HepG2 (cell line): ENCODE results near the gene CSNK1D. TPM values are rescaled to one million over a fixed set of nuclear protein-coding genes. Genes with fewer than 3 reads are reported as not detected.

Experiments used
- NFKBIZ ChIP-seq: IDR thresholded peaks from 2 replicates; pipeline ENCODE4 v1.6.1; 2018; ENCODE audit warnings: missing genetic modification reagents, missing compliant biosample characterization
- POLR2G ChIP-seq: fragments of 200-400 bp; formaldehyde crosslinking; IDR thresholded peaks from 2 replicates; pipeline ENCODE4 v1.6.1; 2018; ENCODE audit warnings: mild to moderate bottlenecking, low read depth, low read length, moderate library complexity
- REXO4 ChIP-seq: sonication (generic); formaldehyde crosslinking; IDR thresholded peaks from 2 replicates; pipeline ENCODE4 v1.8.0; 2022; ENCODE audit warnings: missing genetic modification reagents, mild to moderate bottlenecking, borderline replicate concordance
- RFXANK ChIP-seq: IDR thresholded peaks from 2 replicates; pipeline ENCODE4 v1.6.1; 2016
- ZFAT ChIP-seq: sonication (generic); formaldehyde crosslinking; conservative IDR thresholded peaks from 2 replicates; pipeline ENCODE4 v1.8.1; 2023; ENCODE audit warnings: missing genetic modification reagents, inconsistent platforms
- ZFX ChIP-seq: sonication (generic); formaldehyde crosslinking; IDR thresholded peaks from 2 replicates; pipeline ENCODE4 v1.4.0; 2020; ENCODE audit warnings: mild to moderate bottlenecking, low read depth, missing genetic modification reagents, moderate library complexity
- ZMYM2 ChIP-seq: sonication (generic); formaldehyde crosslinking; IDR thresholded peaks from 2 replicates; pipeline ENCODE4 v1.8.0; 2022; ENCODE audit warnings: mild to moderate bottlenecking, missing genetic modification reagents
- ZNF335 ChIP-seq: sonication (generic); formaldehyde crosslinking; IDR thresholded peaks from 2 replicates; pipeline ENCODE4 v1.4.0; 2020; ENCODE audit warnings: missing genetic modification reagents
- ZNF430 ChIP-seq: sonication (generic); formaldehyde crosslinking; IDR thresholded peaks from 2 replicates; pipeline ENCODE4 v1.9.0; 2021; ENCODE audit warnings: mild to moderate bottlenecking, missing genetic modification reagents
- ZNF530 ChIP-seq: sonication (generic); formaldehyde crosslinking; IDR thresholded peaks from 2 replicates; pipeline ENCODE4 v1.5.0; 2020; ENCODE audit warnings: low read depth, mild to moderate bottlenecking, missing genetic modification reagents
- ZNF619 ChIP-seq: sonication (generic); formaldehyde crosslinking; IDR thresholded peaks from 2 replicates; pipeline ENCODE4 v1.4.0; 2020; ENCODE audit warnings: mild to moderate bottlenecking, missing genetic modification reagents
- ZNF660 ChIP-seq: sonication (generic); formaldehyde crosslinking; IDR thresholded peaks from 2 replicates; pipeline ENCODE4 v1.5.1; 2020; ENCODE audit warnings: mild to moderate bottlenecking, low read depth, missing genetic modification reagents, borderline replicate concordance
- ZNF720 ChIP-seq: sonication (generic); formaldehyde crosslinking; IDR thresholded peaks from 2 replicates; pipeline ENCODE4 v1.4.0; 2020; ENCODE audit warnings: missing genetic modification reagents
- ZNF777 ChIP-seq: sonication (generic); formaldehyde crosslinking; IDR thresholded peaks from 2 replicates; pipeline ENCODE4 v1.4.0; 2020; ENCODE audit warnings: missing genetic modification reagents
- ZNF788 ChIP-seq: sonication (generic); formaldehyde crosslinking; IDR thresholded peaks from 2 replicates; pipeline ENCODE4 v1.5.0; 2020; ENCODE audit warnings: mild to moderate bottlenecking, missing genetic modification reagents, borderline replicate concordance
- polyA plus RNA-seq, 8 experiments: library from polyadenylated mRNA; depleted of rRNA in 3 of 8; stranded (reverse) in 7 of 8; unstranded in 1 of 8; fragments of >200 nt; fragmentation: Illumina TruSeq in 4 of 8; extraction: Trizol in 4 of 8; gene quantifications; 2 replicates each; pipeline versions ENCODE4 v1.2.1 to v1.2.3, GENCODE V29; 2011 to 2016; ENCODE audit warnings: low read depth in 4 of 8, missing spikeins in 1 of 8, mixed read lengths in 1 of 8; ENCODE audit not compliant: insufficient read depth in 1 of 8
- total RNA-seq, 5 experiments: library from RNA; depleted of rRNA; stranded (reverse); fragments of >200 nt; fragmentation: Illumina TruSeq; extraction: Trizol; gene quantifications; 2 replicates each; pipeline ENCODE4 v1.2.3, GENCODE V29; 2016; ENCODE audit warnings: low read depth in 1 of 5
- TF ChIP-seq, protein P1 (sequence below): sonication (generic); formaldehyde crosslinking; IDR thresholded peaks from 2 replicates; pipeline ENCODE4 v1.4.0; 2020; ENCODE audit warnings: mild to moderate bottlenecking, missing genetic modification reagents
- TF ChIP-seq, protein P2 (sequence below): sonication (generic); formaldehyde crosslinking; IDR thresholded peaks from 2 replicates; pipeline ENCODE4 v1.9.0; 2021; ENCODE audit warnings: mild to moderate bottlenecking, missing genetic modification reagents
- TF ChIP-seq, protein P3 (sequence below): sonication (generic); formaldehyde crosslinking; IDR thresholded peaks from 2 replicates; pipeline ENCODE4 v1.4.0; 2020; ENCODE audit warnings: mild to moderate bottlenecking, missing genetic modification reagents, borderline replicate concordance

CSNK1D gene
- total and polyA plus RNA-seq, 2 of the 13 experiments (the other 11 are each of a cell fraction or from before 2014, with no cell fraction given), result 31.5 to 128 TPM

DNA sequence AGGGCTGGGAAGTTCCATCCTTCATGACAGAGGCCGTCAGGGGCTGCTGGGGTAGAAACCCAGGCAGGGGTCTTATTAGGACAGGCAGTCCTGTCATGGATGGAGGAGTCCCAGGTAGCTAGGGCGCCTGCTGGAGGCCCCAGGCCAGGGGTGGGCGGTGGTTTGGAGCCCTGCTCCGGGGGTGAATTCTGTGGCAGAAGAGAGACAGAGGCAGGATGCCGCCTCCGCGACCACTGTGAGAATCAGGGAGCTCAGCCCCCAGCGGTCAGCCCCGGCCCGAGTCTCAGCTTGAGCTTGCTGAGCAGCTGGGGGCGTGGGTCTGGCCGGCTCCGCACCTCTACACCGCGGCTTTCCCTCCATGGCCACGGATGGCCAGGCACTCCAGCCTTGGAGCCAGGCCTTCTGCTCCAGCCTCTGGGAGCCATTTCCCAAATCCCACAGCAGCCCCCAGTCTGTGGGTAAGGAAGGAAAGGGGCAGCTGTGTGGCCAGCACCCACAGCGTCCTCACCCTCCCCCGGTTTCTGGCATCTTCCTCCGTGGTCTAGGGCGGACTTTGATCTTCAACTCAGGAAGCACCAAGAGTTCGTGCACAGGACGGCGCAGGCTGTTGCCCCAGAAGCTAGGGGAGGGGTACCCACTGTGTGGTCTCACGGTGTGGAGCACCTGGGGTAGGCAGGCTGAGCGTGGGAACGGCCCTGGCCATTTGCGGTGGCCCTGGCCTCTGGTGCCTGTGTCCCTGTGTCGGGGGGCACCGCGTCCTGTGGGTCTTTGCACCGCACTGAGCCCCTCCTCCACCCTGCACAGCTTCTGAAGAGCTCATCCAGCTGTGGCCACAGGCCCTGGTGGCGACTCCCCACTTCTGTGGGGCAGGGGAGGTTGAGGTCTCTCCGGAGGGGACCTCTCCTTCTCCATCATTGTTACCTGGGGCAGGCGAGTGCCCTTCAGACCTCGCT is 29.8 kb upstream of the CSNK1D start (continued):
- TF ChIP-seq, protein P1, sequence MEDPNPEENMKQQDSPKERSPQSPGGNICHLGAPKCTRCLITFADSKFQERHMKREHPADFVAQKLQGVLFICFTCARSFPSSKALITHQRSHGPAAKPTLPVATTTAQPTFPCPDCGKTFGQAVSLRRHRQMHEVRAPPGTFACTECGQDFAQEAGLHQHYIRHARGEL (CRISPR knock-in tag), result no peak
- TF ChIP-seq NFKBIZ (CRISPR knock-in tag) (no peak), ZNF720 (CRISPR knock-in tag) (no peak), ZNF619 (CRISPR knock-in tag) (no peak), ZNF530 (no peak), POLR2G (peak; percentile 53), ZNF788 (CRISPR knock-in tag) (no peak), REXO4 (no peak), ZNF430 (no peak), ZNF777 (CRISPR knock-in tag) (no peak), ZMYM2 (no peak), ZNF335 (CRISPR knock-in tag) (no peak; the same call in 1 of the 2 replicates), ZFX (CRISPR knock-in tag) (peak; percentile 50; the same call in 1 of the 2 replicates), ZFAT (CRISPR knock-in tag) (no peak), ZNF660 (no peak), RFXANK (CRISPR knock-in tag) (no peak)
- TF ChIP-seq, protein P2, sequence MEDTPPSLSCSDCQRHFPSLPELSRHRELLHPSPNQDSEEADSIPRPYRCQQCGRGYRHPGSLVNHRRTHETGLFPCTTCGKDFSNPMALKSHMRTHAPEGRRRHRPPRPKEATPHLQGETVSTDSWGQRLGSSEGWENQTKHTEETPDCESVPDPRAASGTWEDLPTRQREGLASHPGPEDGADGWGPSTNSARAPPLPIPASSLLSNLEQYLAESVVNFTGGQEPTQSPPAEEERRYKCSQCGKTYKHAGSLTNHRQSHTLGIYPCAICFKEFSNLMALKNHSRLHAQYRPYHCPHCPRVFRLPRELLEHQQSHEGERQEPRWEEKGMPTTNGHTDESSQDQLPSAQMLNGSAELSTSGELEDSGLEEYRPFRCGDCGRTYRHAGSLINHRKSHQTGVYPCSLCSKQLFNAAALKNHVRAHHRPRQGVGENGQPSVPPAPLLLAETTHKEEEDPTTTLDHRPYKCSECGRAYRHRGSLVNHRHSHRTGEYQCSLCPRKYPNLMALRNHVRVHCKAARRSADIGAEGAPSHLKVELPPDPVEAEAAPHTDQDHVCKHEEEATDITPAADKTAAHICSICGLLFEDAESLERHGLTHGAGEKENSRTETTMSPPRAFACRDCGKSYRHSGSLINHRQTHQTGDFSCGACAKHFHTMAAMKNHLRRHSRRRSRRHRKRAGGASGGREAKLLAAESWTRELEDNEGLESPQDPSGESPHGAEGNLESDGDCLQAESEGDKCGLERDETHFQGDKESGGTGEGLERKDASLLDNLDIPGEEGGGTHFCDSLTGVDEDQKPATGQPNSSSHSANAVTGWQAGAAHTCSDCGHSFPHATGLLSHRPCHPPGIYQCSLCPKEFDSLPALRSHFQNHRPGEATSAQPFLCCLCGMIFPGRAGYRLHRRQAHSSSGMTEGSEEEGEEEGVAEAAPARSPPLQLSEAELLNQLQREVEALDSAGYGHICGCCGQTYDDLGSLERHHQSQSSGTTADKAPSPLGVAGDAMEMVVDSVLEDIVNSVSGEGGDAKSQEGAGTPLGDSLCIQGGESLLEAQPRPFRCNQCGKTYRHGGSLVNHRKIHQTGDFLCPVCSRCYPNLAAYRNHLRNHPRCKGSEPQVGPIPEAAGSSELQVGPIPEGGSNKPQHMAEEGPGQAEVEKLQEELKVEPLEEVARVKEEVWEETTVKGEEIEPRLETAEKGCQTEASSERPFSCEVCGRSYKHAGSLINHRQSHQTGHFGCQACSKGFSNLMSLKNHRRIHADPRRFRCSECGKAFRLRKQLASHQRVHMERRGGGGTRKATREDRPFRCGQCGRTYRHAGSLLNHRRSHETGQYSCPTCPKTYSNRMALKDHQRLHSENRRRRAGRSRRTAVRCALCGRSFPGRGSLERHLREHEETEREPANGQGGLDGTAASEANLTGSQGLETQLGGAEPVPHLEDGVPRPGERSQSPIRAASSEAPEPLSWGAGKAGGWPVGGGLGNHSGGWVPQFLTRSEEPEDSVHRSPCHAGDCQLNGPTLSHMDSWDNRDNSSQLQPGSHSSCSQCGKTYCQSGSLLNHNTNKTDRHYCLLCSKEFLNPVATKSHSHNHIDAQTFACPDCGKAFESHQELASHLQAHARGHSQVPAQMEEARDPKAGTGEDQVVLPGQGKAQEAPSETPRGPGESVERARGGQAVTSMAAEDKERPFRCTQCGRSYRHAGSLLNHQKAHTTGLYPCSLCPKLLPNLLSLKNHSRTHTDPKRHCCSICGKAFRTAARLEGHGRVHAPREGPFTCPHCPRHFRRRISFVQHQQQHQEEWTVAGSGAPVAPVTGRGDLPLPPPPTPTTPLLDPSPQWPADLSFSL, result no peak
- TF ChIP-seq, protein P3, sequence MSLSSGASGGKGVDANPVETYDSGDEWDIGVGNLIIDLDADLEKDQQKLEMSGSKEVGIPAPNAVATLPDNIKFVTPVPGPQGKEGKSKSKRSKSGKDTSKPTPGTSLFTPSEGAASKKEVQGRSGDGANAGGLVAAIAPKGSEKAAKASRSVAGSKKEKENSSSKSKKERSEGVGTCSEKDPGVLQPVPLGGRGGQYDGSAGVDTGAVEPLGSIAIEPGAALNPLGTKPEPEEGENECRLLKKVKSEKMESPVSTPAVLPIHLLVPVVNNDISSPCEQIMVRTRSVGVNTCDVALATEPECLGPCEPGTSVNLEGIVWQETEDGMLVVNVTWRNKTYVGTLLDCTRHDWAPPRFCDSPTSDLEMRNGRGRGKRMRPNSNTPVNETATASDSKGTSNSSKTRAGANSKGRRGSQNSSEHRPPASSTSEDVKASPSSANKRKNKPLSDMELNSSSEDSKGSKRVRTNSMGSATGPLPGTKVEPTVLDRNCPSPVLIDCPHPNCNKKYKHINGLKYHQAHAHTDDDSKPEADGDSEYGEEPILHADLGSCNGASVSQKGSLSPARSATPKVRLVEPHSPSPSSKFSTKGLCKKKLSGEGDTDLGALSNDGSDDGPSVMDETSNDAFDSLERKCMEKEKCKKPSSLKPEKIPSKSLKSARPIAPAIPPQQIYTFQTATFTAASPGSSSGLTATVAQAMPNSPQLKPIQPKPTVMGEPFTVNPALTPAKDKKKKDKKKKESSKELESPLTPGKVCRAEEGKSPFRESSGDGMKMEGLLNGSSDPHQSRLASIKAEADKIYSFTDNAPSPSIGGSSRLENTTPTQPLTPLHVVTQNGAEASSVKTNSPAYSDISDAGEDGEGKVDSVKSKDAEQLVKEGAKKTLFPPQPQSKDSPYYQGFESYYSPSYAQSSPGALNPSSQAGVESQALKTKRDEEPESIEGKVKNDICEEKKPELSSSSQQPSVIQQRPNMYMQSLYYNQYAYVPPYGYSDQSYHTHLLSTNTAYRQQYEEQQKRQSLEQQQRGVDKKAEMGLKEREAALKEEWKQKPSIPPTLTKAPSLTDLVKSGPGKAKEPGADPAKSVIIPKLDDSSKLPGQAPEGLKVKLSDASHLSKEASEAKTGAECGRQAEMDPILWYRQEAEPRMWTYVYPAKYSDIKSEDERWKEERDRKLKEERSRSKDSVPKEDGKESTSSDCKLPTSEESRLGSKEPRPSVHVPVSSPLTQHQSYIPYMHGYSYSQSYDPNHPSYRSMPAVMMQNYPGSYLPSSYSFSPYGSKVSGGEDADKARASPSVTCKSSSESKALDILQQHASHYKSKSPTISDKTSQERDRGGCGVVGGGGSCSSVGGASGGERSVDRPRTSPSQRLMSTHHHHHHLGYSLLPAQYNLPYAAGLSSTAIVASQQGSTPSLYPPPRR (CRISPR knock-in tag), result peak; percentile 68
